GM12878 (cell line): ENCODE results near the gene PRKCE. TPM values are rescaled to one million over a fixed set of nuclear protein-coding genes. Genes with fewer than 3 reads are reported as not detected.

Experiments used
- CBX5 ChIP-seq: sonication (generic); IDR thresholded peaks from 2 replicates; pipeline ENCODE4 v1.6.1; 2016; ENCODE audit warnings: low read depth, moderate library complexity, mild to moderate bottlenecking, inconsistent platforms
- ESRRA ChIP-seq: IDR thresholded peaks from 2 replicates; pipeline ENCODE4 v1.6.1; 2012; ENCODE audit warnings: mild to moderate bottlenecking, low read length, improper control_type of control experiment
- POLR2A ChIP-seq: IDR thresholded peaks from 2 replicates; pipeline ENCODE4 v1.6.1; 2011; ENCODE audit warnings: low read depth, mild to moderate bottlenecking, low read length
- PRDM15 ChIP-seq: fragments of 450-650 bp; formaldehyde crosslinking; IDR thresholded peaks from 2 replicates; pipeline ENCODE4 v1.4.0; 2020; ENCODE audit warnings: mild to moderate bottlenecking, moderate library complexity
- RUNX3 ChIP-seq: IDR thresholded peaks from 2 replicates; pipeline ENCODE4 v1.6.1; 2012; ENCODE audit warnings: low read length, inconsistent platforms
- ZSCAN29 ChIP-seq: fragments of 450-650 bp; IDR thresholded peaks from 2 replicates; pipeline ENCODE4 v1.6.1; 2017; ENCODE audit warnings: mild to moderate bottlenecking, moderate library complexity
- ZZZ3 ChIP-seq: IDR thresholded peaks from 2 replicates; pipeline ENCODE4 v1.6.1; 2011; ENCODE audit warnings: low read depth; ENCODE audit not compliant: control insufficient read depth, insufficient read length
- polyA plus RNA-seq, 11 experiments: library from polyadenylated mRNA; depleted of rRNA in 4 of 11; unstranded in 6 of 11; stranded (reverse) in 5 of 11; fragments of >200 nt; fragmentation: Nextera tagmentation in 4 of 11; fragmentation: Illumina TruSeq in 1 of 11; extraction: Ambion mirVana in 4 of 11; extraction: Trizol in 1 of 11; gene quantifications; 1 replicate in 1 of 11; 2 replicates in 10 of 11; pipeline versions ENCODE4 v1.2.1 to v1.2.3, GENCODE V29; 2011 to 2016; ENCODE audit warnings: inconsistent platforms in 2 of 11, missing spikeins in 2 of 11, low read depth in 1 of 11
- total RNA-seq, 4 experiments: library from RNA; depleted of rRNA in 3 of 4; stranded (reverse); fragments of >200 nt in 3 of 4; fragmentation: Illumina TruSeq in 1 of 4; extraction: Trizol in 1 of 4; gene quantifications; 2 replicates each; pipeline versions ENCODE4 v1.2.1 to v1.2.3, GENCODE V29; 2013 to 2021
- TF ChIP-seq, protein P1 (sequence below): fragments of 450-650 bp; IDR thresholded peaks from 2 replicates; pipeline ENCODE4 v1.6.1; 2017; ENCODE audit warnings: antibody characterized with exemption, mild to moderate bottlenecking, moderate library complexity

PRKCE gene
- total and polyA plus RNA-seq, 10 of the 15 experiments (the other 5 are each of a cell fraction or from before 2014, with no cell fraction given), result 2.6 to 28.2 (median 11.3) TPM

DNA sequence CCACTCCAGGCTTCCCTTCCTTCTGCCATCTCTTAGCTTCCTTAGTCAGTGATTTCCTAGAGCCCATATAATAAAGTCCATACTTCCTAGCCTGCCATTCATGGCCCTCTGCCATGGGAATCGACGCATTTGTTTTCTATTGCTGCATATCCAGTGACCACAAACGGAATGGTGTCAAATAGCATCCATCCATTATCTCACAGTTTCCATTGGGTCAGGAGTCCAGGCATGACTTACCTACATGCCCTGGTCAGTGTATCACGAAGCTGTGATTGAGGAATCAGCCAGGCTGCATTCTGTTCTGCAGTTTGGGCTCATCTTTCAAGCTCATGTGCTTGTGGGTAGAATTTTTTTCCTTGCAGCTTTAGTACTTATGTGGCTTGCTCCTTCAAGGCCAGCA lies 436.0 kb downstream of the PRKCE start (continued):
- TF ChIP-seq, protein P1, sequence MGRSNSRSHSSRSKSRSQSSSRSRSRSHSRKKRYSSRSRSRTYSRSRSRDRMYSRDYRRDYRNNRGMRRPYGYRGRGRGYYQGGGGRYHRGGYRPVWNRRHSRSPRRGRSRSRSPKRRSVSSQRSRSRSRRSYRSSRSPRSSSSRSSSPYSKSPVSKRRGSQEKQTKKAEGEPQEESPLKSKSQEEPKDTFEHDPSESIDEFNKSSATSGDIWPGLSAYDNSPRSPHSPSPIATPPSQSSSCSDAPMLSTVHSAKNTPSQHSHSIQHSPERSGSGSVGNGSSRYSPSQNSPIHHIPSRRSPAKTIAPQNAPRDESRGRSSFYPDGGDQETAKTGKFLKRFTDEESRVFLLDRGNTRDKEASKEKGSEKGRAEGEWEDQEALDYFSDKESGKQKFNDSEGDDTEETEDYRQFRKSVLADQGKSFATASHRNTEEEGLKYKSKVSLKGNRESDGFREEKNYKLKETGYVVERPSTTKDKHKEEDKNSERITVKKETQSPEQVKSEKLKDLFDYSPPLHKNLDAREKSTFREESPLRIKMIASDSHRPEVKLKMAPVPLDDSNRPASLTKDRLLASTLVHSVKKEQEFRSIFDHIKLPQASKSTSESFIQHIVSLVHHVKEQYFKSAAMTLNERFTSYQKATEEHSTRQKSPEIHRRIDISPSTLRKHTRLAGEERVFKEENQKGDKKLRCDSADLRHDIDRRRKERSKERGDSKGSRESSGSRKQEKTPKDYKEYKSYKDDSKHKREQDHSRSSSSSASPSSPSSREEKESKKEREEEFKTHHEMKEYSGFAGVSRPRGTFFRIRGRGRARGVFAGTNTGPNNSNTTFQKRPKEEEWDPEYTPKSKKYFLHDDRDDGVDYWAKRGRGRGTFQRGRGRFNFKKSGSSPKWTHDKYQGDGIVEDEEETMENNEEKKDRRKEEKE, result no peak
- TF ChIP-seq PRDM15 (CRISPR knock-in tag) (no peak), POLR2A (no peak), ZZZ3 (no peak), ZSCAN29 (no peak), CBX5 (no peak), RUNX3 (no peak), ESRRA (no peak)
